Measurements from ENCODE around the gene NOM1.
A peak's percentile ranks its signal among the peaks of the same experiment; 100 is the strongest.

The NOM1 gene

DNA sequence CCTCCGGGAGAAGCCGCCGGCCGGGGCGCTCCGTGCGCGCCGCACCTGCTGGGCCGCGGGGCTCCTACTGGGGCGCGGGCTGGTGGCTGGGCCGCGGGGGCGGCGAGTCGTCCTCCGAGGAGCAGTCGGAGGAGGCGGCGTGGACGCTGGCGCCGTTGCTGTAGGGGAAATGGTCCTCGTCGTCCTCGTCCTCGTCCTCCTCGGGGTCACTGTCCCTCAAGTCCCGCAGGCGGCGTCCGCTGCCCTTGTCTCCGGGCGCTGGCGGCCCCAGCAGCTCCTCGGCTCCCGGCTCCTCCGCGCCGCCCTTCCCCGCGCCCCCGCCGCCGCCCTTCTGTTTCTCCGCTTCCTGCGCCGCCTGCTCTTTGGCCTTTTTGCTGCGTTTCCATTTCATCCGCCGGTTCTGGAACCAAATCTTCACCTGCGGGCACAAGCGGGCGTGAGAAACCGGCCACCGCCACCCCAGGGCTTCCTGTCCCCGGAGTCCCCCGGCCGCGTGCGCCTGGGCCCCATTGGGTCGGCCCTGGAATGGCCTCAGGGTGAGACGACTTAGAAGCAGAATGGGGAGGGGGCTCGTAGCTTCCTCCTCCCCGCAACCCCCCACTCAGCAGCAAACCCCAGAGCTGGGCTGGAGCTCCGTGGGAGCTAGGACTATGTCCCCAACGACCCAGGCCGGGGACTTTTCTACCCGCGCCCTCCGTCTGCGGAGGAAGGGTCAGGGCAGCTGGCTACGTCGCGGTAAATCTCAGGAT lies 56.1 kb downstream of the NOM1 start:
- no peak for DNase-seq

DNA sequence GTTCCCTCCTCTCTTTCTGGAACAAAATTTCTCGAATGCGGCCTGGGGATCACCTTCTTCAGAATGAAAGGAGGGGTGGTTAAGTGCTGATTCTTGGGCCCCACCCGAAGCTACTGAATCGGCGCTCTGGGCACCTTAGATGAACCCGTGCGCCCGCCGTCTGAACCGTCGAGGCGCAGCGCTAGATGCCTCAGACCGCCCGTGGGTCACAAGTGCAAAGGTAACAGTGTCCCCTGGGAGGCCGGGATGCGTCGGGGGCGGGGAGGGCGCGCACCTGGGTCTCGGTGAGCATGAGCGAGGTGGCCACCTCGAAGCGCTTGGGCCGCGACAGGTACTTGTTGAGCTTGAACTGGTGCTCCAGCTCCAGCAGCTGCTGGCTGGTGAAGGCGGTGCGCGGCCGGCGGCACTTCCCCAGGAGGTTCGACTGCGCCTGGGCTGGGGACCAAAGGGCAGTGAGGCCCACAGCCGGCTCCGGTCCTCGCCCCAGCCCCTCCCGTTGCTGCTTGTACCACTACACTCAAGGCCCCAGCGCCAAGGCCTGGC lies 56.8 kb downstream of the NOM1 start:
- DNase-seq: no peak

DNA sequence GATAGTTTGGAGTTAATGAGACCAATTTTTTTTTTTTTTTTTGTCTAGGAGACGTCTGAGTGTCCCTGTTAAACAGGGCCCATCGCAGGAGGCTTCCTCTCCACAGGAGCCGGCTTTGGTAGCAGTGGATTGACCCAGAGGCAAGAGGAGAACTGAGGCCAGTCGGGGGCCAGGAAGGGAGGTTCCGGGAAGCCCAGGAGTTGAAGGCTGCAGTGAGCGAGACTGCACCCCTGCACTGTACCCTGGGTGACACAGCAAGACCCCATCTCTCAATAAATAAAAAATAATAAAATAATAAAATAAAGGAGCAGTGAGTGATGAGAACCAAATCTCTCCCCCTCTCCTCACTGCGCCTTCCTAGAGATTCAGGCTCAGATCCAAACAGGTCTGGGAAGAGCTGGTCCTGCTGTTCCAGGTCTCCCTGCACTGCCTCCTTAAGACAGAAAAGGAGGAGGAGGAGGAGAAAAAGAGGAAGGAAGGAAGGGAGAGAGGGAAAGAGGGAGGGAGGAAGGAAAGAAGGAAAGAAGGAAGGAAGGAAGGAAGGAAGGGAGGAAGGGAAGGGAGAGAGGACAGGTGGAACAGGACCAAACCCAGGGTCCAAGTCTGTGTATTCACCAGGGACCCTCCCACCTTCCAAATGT lies 57.4 kb downstream of the NOM1 start:
- DNase-seq: no peak

DNA sequence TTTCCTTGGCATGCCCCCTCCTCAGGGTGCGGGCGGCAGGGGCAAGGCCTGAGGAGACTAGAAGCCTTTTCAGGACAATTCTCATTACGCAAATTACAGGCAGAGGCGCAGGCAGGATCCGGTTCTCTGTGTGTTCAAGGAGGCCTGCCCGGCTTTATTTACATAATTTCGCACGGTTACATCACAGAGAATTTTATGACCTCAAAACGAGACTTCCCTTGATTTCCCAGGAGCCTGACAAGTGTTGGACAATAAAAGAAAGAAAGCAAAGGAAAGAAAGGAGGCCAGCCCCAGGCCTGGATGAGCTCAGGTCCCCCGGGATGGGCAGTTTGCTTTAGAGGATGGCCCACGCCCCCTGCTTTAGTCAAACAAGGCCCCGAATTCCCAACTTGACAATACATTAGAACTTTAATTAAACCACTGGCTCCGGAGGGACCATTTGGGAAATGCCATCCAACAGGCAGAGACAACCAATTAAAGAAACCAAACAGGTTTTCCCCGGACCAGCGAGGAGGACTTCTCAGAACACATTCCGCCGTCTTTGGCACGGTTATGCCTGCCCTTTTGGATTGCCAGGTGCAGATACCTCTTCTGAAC lies 58.1 kb downstream of the NOM1 start:
- DNase-seq: no peak

DNA sequence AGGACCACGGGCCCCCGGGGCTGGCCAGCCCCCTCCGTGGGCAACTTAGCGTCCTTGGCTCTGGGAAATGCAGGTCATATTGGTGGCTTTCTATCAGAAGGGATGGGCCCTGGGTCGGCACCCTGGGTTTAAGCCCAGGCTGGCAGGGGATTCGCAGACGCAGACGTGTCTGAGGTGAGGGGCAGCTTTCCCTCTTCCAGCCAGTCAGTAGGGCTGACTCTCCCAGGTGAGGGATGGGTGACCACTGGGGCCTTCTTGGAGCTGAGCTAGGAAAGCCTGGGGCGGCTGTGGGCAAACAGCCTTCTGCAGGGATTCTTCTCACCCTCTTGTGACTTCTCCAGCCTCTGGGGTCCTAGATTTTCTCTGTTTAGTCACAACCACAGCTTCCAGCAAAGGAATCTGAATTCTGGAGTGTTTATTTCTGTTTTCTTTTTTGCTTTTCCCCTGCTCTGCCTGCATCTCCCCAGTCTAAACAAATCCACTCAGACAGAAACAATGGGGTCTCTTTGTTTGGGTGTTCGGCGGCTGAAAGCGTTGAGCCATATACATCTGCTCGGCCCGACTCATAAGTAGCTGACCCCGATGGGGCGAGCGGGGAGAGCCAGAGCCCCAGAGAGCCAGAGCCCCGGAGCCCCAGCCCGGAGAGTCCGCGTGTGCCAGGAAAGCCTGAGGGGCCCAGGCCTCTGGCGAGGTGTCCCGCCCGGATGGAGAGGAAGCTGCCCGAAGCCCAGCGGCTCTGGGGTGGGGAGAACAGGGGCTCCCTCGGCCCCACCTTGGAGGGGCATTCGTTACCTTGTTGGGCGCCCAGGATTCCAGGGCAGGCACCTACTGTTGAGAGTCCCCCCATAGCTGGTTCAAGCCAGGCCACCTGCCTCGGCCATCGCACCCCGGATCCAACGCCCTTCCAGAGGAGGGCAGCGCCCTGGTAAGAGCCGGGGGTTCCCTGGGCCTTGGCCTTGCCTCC lies 59.0 kb downstream of the NOM1 start:
- DNase-seq: no peak

DNA sequence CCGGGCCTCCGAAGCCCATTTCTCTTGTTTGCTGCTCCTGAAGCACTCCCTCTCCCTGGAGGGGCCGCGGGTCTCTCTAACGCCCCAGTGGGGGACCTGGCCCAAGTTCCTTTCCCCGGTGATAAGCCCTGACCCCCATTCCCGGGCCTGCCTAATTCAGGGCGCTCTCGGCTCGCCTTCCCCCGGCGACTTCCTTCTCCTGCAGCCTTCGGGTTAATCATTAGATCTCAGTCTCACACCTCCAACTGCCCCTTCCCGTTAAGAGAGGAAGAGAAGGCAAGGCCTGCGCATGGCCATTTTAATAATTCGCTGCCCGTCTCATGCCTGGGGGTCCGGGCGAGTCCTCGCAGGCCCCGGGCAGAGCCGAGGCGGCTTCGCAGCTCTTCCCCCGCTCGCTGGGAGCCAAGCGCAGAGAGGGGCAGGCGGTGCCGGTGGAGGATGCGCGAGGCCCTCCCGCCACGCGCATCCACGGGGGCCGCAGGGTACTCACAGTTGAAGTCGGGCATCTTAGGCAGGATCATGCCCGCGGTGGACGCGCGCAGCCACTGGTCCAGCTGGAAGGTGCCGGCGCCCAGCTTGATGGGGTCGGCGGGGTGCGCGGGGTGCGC lies 59.8 kb downstream of the NOM1 start:
- no peak for DNase-seq

DNA sequence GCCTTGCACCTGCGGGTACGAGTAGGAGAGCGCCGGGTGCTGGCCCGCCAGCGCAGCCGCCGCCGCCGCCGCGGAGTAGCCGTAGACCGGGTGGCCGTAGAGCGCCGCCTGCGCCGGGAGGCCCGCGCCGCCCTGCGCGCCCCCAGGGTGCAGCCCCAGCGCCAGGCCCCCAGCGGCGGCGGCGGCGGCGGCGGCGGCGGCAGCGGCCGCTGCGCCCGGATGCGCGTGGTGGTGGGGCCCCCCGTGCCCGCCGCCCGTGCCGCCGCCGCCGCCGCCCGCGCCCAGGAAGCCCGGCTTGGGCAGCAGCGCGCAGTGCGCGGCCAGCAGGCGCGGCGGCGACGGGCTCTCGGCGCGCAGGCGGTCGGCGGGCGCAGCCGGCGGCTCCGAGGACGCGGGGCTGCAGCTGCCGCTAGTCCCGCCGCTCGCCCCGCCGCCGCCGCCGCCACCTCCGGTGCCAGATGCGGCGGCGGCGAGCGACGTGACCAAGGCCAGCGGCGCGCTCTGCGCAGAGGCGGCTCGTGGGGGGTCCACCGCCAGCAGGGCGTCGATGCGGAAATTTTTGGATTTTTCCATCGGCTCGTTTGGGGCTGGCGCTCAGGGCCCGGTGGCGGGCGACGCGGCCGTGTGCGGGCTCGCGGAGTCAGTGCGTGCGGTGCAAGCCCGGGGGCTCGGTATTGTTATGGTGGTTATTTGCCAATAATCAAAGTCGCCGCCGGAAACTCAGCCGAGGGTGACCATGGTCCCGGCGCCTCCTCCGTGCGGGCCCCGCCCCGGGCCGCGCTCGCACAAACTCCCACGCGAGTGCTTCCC lies 60.5 kb downstream of the NOM1 start:
- DNase-seq: no peak

DNA sequence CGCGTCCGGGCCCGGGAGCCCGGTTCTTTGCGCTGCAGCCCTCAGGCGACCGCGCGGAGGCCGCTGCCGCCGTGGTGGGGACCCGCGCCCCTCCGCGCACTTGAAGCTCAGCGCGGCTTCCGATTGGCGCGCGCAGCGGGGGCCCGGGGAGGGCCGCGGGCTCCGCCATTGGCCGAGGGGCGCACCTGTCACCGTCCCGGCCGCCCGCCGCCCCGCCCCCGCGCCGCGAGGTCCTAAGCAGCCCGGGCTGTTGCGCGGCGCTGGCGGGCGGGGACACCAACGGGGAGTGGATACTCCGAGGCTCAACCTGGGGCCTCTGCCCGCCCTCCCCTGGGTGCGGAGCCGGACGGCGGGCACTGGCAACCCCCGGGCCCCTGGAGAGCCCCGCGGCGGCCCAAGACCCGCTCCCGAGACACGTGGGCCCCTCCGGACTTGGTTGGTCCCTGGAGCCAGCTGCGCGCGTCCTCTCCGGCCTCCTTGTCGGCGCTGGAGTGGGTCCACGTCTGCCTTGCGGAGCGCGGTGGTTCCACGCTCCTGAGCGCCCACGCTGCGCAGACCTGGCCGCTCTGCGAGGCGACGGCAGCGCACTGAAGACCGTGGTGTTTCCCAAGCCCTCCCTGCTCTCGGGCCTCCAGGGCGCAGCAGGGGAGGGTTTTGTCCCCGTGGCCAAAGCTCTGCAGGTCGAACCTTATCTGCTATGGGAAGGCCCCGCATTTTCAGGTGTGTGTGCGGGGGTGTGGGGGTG lies 61.2 kb downstream of the NOM1 start, which contains the start of gene MNX1:
Gene MNX1 (minus strand): TSS at position 76 of the 745 bp plus-strand sequence. CDS start 313 bp downstream, outside the sequence.
- DNase-seq: peak; percentile 70

DNA sequence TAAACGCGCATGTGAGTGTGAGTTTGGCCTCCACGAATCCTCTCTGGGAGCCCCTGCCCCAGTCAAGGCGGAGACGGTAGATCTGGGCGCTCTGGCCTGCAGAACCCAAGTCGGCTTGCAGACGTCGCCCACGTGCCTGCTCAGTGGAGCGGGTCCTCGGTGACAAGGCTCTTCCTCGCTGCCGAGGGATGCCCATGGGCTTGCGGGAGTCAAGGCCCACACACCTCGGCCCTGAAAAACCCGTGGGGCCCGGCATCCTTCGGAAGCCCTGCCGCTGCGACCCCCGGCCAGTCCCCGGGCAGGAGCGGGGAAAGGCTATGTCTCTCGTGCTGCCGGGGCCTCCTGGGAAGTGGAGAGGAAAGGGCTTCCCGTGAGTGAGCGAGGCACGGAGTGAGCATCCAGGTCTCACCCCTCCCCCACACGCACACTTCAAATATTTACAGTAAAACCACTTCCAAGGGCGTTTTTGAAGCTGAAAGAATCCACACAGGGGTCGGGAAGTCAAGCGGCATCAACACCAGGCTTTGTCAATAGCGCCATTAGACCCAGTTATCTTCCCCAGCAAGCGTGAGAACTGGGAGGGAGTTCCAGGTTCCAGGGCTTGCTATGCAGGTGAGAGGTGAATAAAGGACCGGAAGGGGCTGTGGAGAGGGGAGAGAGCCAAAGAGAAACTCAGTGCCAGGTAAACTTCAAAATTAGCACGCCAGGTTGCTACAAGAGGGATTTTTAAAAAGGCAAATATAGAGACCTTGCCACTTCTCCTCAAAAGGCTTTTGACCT lies 62.0 kb downstream of the NOM1 start:
- DNase-seq: no peak

DNA sequence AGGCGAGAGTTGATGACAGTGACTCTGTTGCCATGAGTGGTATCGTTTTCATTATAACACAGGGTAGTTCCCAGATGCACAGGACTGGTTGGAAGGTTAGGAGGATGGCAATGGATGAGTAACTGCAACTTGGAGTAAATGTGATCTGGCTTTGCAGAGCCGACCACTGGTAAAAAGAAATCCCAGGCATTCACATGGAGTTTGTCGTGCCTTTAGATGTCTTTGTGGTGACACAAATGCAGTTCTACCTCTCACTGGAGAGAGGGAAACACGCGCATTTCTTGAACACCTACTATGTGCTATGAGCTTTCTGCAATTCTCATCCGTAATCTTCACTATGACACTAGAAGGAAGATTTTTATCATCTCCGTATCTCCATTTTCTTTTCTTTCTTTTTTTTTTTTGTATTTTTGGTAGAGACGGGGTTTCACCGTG lies 62.6 kb downstream of the NOM1 start:
- DNase-seq: no peak

DNA sequence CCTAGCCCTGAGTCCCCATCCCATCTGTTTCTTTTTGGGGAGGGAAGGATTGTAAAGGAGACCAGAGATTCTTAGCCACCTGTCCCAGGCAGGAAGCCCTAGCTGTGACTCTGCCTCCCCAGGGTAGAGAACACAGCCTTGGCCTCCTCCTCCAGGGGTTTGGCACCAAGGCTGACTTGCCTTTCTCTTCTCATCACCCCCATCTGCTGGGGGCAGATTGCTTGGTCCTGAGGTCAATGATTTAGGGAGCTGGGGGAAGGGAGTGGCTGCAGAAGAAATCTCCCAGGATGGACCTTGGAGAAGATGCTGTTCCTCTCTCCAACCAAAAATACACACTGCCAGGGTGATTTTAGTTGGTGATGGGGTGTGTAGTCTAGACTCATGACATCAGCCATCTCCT lies 63.6 kb downstream of the NOM1 start:
- DNase-seq: no peak

DNA sequence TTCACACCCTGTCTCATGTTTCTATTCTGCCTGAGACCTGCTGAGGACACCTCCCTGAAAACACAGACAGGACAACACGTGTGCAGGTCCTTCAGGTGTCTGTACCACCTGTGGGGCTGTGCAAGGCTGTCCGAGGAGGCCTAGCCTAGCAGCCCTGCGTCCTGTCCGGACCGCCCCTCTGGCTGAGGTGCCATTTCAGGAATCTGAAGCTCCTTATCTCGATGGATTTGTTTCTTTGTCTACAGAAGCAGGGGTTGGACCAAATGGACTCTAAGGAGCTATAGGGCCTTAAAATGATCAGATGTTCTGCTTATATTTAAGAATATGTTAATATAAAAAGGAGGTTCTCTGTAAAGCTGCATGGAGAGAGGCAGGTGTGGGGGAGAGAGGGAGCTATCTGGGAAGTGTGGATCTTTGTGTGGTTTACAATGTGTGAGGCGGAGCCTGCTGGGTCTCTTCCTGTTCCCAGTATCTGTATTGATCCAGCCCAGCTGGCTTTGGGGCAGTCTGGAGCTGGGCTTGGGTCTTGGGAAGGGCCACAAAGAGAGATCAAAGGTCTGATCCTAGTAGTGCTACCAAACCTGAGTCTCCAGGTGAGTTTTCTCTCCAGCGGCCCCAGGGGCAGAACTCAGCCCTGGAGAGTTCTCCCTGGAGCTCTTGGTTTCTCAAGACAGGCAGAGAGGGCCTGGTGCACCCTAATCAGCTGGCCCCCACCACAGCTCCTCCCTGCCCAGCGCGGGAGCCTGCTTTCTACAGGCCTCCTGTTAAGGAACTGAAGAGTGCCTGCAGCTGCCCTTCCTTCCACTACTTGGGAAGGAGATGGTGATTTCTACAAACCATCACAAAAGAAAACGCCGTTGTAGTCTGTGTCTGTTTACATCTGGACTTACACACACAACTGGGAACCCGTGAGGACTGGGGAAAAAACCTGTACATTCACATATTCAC lies 64.4 kb downstream of the NOM1 start:
- no peak for DNase-seq

DNA sequence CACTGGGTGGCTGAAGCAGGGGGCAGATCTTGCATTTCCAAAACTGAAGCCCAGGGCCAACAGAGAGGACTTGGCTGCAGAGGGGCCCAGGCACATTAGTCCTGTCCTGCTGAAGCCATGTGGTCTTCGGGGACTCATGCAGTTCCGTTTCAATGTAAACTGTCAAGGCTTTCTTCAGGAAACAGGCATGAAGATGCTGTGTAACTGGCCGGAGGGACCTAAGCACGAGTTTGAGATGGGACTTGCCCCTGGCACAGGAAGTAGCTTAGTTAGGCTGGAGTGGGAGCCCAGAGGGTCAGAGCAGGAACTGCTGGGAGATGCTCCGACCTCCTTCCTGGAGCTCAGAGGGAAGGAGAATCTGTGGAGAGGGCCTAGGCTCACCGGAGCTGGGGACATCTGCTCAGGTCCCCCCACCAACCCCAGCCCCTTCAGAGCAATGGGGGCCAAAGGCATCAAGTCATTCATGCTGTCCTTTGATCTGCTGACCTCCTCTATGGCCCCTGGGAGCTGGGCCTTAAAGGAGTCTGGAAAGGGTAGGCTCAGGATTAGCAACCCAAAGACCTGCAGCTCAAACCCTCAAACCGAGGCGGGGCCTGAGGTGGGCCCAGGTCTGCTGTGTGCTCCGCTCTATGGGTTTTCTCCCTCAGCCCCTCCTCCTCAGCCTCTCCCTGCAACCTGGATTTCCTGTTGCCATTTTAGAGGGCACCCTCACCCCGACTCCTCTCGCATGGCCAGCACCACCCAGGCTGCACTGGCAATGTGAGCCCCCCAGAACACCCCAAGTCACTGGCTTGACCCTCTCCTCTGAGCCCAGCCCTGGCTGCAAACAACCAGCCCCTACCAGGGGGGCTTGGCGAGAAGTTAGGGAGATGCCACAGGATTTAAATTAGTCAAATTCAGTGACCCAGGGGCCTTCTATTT lies 65.4 kb downstream of the NOM1 start:
- DNase-seq: no peak

DNA sequence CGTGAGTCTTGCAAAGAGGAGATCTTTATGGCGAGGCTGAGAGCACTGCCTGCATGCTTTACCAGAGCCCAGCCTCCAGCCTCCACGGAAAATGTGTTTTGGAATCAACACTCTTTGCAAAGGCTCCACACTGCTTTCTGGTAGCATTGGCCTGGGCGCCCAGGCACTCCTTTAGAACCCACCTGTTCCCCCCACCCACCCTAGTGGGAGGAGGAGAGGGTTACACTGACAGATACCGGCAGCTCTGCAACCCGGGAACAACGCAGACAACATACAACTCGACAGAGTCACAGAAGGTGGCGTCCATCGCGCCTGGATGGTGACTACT lies 66.5 kb downstream of the NOM1 start:
- no peak for DNase-seq

DNA sequence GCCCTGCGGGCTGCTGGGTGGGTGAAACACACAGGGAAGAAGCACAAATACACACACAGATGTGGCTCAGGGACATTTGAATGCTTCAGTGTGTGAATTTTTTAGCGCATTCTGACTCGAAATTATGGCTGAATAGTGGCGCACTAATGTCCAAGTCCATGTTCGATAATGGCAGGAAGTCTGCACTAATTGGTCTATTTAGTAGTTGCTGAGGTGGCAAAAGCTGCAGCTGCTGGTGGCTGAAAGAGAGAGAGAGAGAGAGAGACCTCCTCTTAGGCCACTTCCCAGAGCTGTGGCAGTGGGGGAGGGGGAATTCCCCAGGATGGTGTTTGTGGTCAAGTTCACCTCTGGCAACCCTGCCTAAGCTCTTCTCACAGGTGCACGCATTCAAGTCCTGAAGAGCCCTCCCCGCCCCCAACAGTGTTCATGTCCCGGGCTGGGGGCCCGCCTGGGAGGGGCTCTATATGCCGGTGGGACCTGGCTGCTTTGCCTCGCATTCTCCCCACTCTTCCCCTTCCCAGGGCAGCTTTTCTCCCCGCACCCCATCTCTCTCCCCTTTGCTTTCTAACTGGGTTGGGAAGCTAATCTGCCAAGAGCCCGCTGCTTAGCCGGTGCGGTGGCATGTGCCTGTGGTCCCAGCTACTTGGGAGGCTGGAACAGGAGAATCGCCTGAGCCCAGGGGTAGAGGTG lies 67.0 kb downstream of the NOM1 start:
- DNase-seq: no peak

DNA sequence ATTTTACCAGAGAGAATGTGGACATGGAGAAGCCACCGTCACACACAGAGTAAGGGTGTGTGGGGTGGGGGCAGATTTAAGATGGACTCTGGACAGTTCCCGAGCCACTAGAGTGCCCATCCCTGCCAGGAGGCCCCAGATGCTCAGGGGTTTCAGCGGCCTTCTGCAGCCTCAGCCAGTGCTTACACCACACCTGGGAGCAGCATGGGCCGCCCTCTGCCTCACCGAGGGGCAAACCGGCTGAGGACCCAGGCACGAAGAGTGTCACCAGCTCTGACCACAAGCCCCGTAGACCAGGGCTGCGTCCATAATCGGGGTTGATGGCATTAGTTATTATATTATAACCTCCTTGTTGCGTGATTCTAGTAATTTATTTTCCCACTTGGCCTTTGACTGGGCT lies 67.6 kb downstream of the NOM1 start:
- no peak for DNase-seq

All from NCI-H226 (cell line).